Dendritic cell treated with granulocyte-macrophage colony-stimulating factor and Interleukin-4, amounts not matched to agents 40 ng/mL and 50 ng/mL, for 4 days (primary cell): ENCODE measurements around the gene HOXB7.

ENCODE experiments used
- H3K27ac Mint-ChIP-seq: one replicate; pipeline ENCODE4 v1.8.0; 2022; ENCODE audit warnings: mild to moderate bottlenecking, mixed read lengths
- H3K27me3 Mint-ChIP-seq: one replicate; pipeline ENCODE4 v1.8.0; 2022; ENCODE audit warnings: mild to moderate bottlenecking, mixed read lengths
- H3K36me3 Mint-ChIP-seq: one replicate; pipeline ENCODE4 v1.8.0; 2022; ENCODE audit warnings: low read depth, mixed read lengths
- H3K4me1 Mint-ChIP-seq: one replicate; pipeline ENCODE4 v1.8.0; 2022; ENCODE audit warnings: low read depth, mixed read lengths
- H3K4me3 Mint-ChIP-seq: one replicate; pipeline ENCODE4 v1.8.0; 2022; ENCODE audit warnings: mild to moderate bottlenecking, moderate library complexity, mixed read lengths
- H3K9me3 Mint-ChIP-seq: one replicate; pipeline ENCODE4 v1.8.0; 2022; ENCODE audit warnings: mixed read lengths
- intact Hi-C: fragments of 100-400 bp; cut with micrococcal nuclease; formaldehyde crosslinking; loops from one replicate; pipeline ENCODE4 v1.15.0; 2022

The HOXB7 gene

DNA sequence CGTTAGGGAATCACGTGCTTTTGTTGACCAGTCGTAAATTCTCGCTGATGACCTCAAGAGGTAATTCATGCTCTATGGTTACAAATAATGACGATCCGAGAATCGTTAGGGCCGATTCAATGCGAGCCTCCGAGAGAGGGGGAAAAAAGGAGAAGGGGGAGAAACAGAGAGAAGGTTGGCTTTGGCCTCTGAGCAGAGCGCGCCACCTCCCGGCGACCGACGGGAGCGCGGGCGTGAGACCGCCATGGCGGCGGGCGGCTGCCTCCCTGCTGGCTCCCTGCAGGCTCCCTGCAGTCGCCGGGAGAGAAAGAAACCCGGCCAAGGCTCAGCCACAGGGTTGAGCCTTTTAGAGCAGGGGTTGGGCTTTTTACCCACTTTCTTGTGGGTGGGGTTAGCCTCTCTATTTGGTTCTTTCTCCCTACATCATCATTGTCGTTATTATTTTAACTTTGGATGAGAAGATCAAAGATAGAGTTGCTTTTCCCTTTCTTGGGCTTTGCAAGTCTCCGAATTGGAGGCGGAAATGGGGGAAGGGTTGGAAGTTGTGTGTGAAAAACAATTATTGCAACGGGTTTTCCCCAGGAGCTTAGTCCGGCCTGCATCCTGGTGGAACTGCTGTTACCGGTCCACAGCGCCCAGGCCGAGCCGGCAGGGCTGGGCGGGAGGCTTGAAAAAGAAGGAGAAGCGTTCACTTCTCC is 16.8 kb downstream of the HOXB7 start:
- intact Hi-C loops, result loop anchor here (2.0 to 5.0 kb wide), 2 partner anchors 241 to 257 kb away; no protein-coding TSS in a partner anchor
- no peaks in the 10 kb centered on the region for H3K9me3 Mint-ChIP-seq
- no peak overlapping the region for H3K4me3 Mint-ChIP-seq
- H3K36me3 Mint-ChIP-seq, result no peaks in the 10 kb centered on the region
- H3K4me1 Mint-ChIP-seq, result peaks cover 61% of the 10 kb centered on the region
- H3K27ac Mint-ChIP-seq, result no peak overlapping the region
- peaks cover 100% of the 10 kb centered on the region for H3K27me3 Mint-ChIP-seq

GRCh38 chr17:48593126-48593829 is 17.5 kb downstream of the HOXB7 start, which contains the start of gene HOXB5:
Gene HOXB5 (minus strand): TSS chr17:48593779. CDS start chr17:48593682, 97 bp downstream.
- peak within 1 kb of the TSS; percentile 47 for H3K4me3 Mint-ChIP-seq
- H3K9me3 Mint-ChIP-seq, result no peaks in the 10 kb centered on the region
- H3K36me3 Mint-ChIP-seq, result no peaks in the 10 kb centered on the region
- peaks cover 58% of the 10 kb centered on the region for H3K4me1 Mint-ChIP-seq
- no peak within 1 kb of the TSS for H3K27ac Mint-ChIP-seq
- intact Hi-C loops, result loop anchor here (2.0 to 5.0 kb wide), 2 partner anchors 240 to 256 kb away; no protein-coding TSS in a partner anchor
- peaks cover 100% of the 10 kb centered on the region for H3K27me3 Mint-ChIP-seq

DNA sequence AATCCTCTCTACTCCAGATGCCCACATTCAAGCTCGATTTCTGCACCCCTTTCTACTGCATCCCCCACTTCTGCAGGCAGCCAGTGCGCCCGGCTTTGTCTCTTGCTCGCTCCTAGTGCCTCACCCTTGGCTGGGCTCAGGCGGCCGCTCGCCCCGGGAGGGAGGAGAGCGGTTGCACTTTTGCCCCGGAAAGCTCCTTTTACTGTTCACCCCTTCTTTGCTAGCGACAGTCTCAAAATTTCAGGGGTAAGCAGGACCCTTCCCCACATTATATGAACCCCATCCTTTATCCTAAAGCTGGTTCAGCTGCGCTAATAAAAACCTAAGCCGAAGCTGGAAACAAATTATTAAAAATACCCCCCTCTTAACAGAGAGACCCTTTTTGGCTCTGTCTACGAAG is 18.2 kb downstream of the HOXB7 start:
- Mint-ChIP-seq H3K27ac (no peak overlapping the region), H3K27me3 (peaks cover 100% of the 10 kb centered on the region), H3K4me3 (no peak overlapping the region), H3K4me1 (peaks cover 58% of the 10 kb centered on the region), H3K36me3 (no peaks in the 10 kb centered on the region), H3K9me3 (no peaks in the 10 kb centered on the region)
- intact Hi-C loops, result loop anchor here (2.0 to 5.0 kb wide), 2 partner anchors 240 to 255 kb away; no protein-coding TSS in a partner anchor

DNA sequence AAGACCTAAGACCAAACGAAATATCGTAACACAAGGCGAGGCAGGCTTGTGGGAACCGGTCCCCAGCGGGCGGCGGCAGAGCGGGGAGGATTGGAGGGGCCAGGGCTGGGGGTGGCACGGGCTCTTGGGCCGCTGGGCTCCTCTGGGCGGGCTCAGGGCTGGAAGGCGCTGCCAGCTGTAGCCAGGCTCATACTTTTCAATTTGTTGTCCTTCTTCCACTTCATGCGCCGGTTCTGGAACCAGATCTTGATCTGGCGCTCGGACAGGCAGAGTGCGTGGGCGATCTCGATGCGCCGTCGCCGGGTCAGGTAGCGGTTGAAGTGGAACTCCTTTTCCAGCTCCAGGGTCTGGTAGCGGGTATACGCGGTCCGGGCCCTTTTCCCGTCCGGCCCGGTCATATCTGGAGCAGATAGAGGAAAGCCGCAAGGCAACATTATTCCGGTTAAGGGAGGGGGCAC is 18.7 kb downstream of the HOXB7 start:
- Mint-ChIP-seq H3K9me3 (no peaks in the 10 kb centered on the region), H3K4me1 (peaks cover 58% of the 10 kb centered on the region), H3K36me3 (no peaks in the 10 kb centered on the region), H3K4me3 (no peak overlapping the region), H3K27me3 (peaks cover 100% of the 10 kb centered on the region), H3K27ac (no peak overlapping the region)
- intact Hi-C loops, result loop anchor here (2.0 to 5.0 kb wide), 2 partner anchors 239 to 255 kb away; no protein-coding TSS in a partner anchor

DNA sequence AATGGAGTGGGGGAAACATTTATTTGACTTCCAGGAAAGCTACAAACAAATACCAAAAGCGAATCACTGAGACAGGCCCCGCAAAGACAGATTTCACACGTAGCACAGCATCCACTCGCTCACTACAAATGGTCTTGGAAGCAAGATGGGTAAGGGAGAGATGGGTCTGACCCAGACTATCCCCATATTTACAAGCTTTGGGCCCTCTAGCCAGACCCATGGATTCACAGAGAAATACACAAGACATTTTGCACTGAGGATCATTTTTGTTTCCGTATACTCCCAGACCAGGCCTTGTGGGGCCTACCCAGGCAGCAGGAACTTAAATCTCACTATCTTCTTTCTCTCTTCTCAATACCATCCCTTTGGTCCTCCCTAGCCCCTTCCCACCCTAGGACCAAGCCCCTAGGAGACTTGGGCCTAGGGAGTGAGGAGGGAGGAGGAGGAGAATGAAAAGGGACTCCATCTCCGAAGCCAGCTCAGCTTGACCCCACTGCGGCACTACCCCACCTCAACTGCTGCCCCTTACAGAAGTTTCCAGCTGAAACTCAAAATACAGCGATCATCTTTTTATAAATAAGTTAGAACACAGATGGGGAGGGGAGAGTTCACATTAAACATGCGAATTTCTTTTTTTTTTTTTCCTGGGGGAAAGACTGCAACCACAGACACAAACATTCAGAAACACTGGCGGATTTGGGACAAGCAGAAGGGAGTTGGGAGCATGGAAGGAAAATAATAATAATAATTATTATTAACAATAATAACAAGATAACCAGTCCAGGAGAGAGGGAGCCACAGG is 19.4 kb downstream of the HOXB7 start:
- H3K4me1 Mint-ChIP-seq, result peaks cover 58% of the 10 kb centered on the region
- H3K4me3 Mint-ChIP-seq, result no peak overlapping the region

GRCh38 chr17:48590607-48591161 is 20.1 kb downstream of the HOXB7 start:
- H3K27ac Mint-ChIP-seq, result no peak overlapping the region
- intact Hi-C loops, result loop anchor here (5.0 kb wide), 1 partner anchor 253 kb away; no protein-coding TSS in a partner anchor
- no peak overlapping the region for H3K4me3 Mint-ChIP-seq
- H3K36me3 Mint-ChIP-seq, result no peaks in the 10 kb centered on the region
- peaks cover 62% of the 10 kb centered on the region for H3K4me1 Mint-ChIP-seq
- peaks cover 100% of the 10 kb centered on the region for H3K27me3 Mint-ChIP-seq
- H3K9me3 Mint-ChIP-seq, result no peaks in the 10 kb centered on the region

More for the DNA sequence above, 19.4 kb downstream of the HOXB7 start:
- intact Hi-C loops, result loop anchor here (2.0 to 5.0 kb wide), 2 partner anchors 239 to 254 kb away; no protein-coding TSS in a partner anchor
- H3K36me3 Mint-ChIP-seq, result no peaks in the 10 kb centered on the region
- peaks cover 100% of the 10 kb centered on the region for H3K27me3 Mint-ChIP-seq
- no peaks in the 10 kb centered on the region for H3K9me3 Mint-ChIP-seq
- no peak overlapping the region for H3K27ac Mint-ChIP-seq

- Mint-ChIP-seq H3K4me1 (peaks cover 68% of the 10 kb centered on the region), H3K36me3 (no peaks in the 10 kb centered on the region), H3K27ac (no peak within 1 kb of the TSS), H3K9me3 (no peaks in the 10 kb centered on the region), H3K27me3 (peaks cover 100% of the 10 kb centered on the region), H3K4me3 (no peak within 1 kb of the TSS)
- intact Hi-C loops, result loop anchor here (5.0 kb wide), 1 partner anchor 253 kb away; no protein-coding TSS in a partner anchor
These were observed 20.8 kb downstream of the HOXB7 start, which contains the start of gene HOXB3 for GRCh38 chr17:48589831-48590606. Gene HOXB3 (minus strand): TSS chr17:48590241. CDS start chr17:48552474, 37,767 bp downstream.

GRCh38 chr17:48589060-48589830 is 21.6 kb downstream of the HOXB7 start:
- no peaks in the 10 kb centered on the region for H3K36me3 Mint-ChIP-seq
- H3K4me1 Mint-ChIP-seq, result peaks cover 73% of the 10 kb centered on the region
- H3K9me3 Mint-ChIP-seq, result no peaks in the 10 kb centered on the region
- intact Hi-C loops, result no loop called here
- no peak overlapping the region for H3K27ac Mint-ChIP-seq
- H3K27me3 Mint-ChIP-seq, result peaks cover 100% of the 10 kb centered on the region
- no peak overlapping the region for H3K4me3 Mint-ChIP-seq

DNA sequence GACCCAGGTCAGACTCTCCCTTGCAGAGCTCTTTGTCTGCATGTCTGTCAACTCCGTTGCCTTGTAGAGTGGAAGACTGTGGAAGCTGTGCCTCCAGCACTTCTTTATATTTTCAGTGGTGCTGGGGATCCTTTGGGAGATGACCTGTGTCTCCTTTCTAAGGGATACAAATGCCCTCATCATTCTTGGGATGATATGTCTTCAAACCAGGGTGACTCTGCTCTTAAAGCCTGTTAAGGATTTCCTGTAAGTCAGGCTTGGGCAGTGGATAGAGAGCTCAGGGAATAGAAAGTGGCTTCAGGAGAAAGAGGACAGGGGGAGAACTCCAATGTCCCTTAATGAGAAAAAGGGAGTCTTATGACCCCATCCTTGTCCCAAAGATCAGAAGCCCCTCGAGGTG is 22.3 kb downstream of the HOXB7 start:
- Mint-ChIP-seq H3K27ac (no peak overlapping the region), H3K4me3 (no peak overlapping the region), H3K27me3 (peaks cover 100% of the 10 kb centered on the region), H3K36me3 (no peaks in the 10 kb centered on the region), H3K9me3 (no peaks in the 10 kb centered on the region), H3K4me1 (peaks cover 67% of the 10 kb centered on the region)
- intact Hi-C loops, result no loop called here

- Mint-ChIP-seq H3K27ac (peak overlapping the region; percentile 38), H3K27me3 (peaks cover 100% of the 10 kb centered on the region), H3K4me3 (no peak overlapping the region), H3K36me3 (no peaks in the 10 kb centered on the region), H3K4me1 (peaks cover 63% of the 10 kb centered on the region), H3K9me3 (no peaks in the 10 kb centered on the region)
- intact Hi-C loops, result no loop called here
These were observed 22.8 kb downstream of the HOXB7 start for GRCh38 chr17:48588074-48588415.

GRCh38 chr17:48587276-48588073 is 23.3 kb downstream of the HOXB7 start:
- intact Hi-C loops, result no loop called here
- Mint-ChIP-seq H3K36me3 (no peaks in the 10 kb centered on the region), H3K9me3 (no peaks in the 10 kb centered on the region), H3K27ac (peak overlapping the region; percentile 38), H3K4me3 (no peak overlapping the region), H3K4me1 (peaks cover 61% of the 10 kb centered on the region), H3K27me3 (peaks cover 100% of the 10 kb centered on the region)
